Spleen (tissue), 7 donors: Measurements from ENCODE around the gene ATRN.

Experiments used
- CTCF ChIP-seq, 11 experiments: fragments of 200-600 bp in 7 of 11; fragments of 450-650 bp in 4 of 11; sonication (generic) in 4 of 11; IDR thresholded peaks in 8 of 11; conservative IDR thresholded peaks in 3 of 11; 1 replicate in 7 of 11; 2 replicates in 4 of 11; pipeline versions ENCODE4 v1.4.0 to v1.8.0; 2016 to 2021; ENCODE audit warnings: antibody characterized with exemption in 11 of 11, inconsistent platforms in 4 of 11, mild to moderate bottlenecking in 1 of 11
- POLR2A ChIP-seq, 3 donors: fragments of 450-650 bp; IDR thresholded peaks; one replicate each; pipeline ENCODE4 v1.5.1; 2017; ENCODE audit warnings: antibody characterized with exemption in 3 of 3, mild to moderate bottlenecking in 1 of 3
- POLR2AphosphoS5 ChIP-seq, 3 donors: sonication (generic); formaldehyde crosslinking; IDR thresholded peaks; one replicate each; pipeline ENCODE4 v1.5.1; 2017; ENCODE audit warnings: antibody characterized with exemption in 3 of 3
- donor health status: DM: no; HTN: no; CAD: no; lungs with moderate emphysema.
- donor health status: DM: no; HTN: no; CAD: no.
- donor health status: DM: no; HTN: no; CAD: no.

GRCh38 chr20:3697588-3698305 is 226.9 kb downstream of the ATRN start:
- no peak for TF ChIP-seq CTCF (IDR thresholded peaks at IDR 0.05 in 8 of 11, conservative IDR thresholded peaks at IDR 0.05 in 3 of 11)
- no peak for TF ChIP-seq POLR2A (IDR thresholded peaks at IDR 0.05)
- no peak for TF ChIP-seq POLR2AphosphoS5 (IDR thresholded peaks at IDR 0.05)
